CD14-positive monocyte (primary cell): ENCODE data around the gene NUAK1. TPM values are rescaled to one million over a fixed set of nuclear protein-coding genes. Genes with fewer than 3 reads are reported as not detected.

Source experiments
- DNase-seq, 3 donors: peaks; one replicate each; pipeline ENCODE4 v3.0.0-alpha.2; 2011 to 2022
- H2AFZ ChIP-seq: 2 replicates; pipeline ENCODE4 v1.6.0; 2012; ENCODE audit warnings: mild to moderate bottlenecking, low read depth, low read length, inconsistent platforms; ENCODE audit not compliant: insufficient read depth, poor library complexity, severe bottlenecking
- H3K27ac ChIP-seq, 2 donors: 1 replicate in 1 of 2; 2 replicates in 1 of 2; pipeline ENCODE4 v1.5.1; 2012 to 2013; ENCODE audit warnings: low read length in 2 of 2, control low read depth in 1 of 2, inconsistent platforms in 1 of 2, low read depth in 1 of 2, mild to moderate bottlenecking in 1 of 2
- H3K27me3 ChIP-seq, 2 donors: one replicate each; pipeline versions ENCODE4 v1.6.0 to v1.6.1; 2011 to 2013; ENCODE audit warnings: low read length in 2 of 2; ENCODE audit not compliant: control insufficient read depth in 2 of 2, insufficient read depth in 2 of 2
- H3K36me3 ChIP-seq, 2 donors: replicated peaks in 1 of 2; 1 replicate in 1 of 2; 2 replicates in 1 of 2; pipeline versions ENCODE4 v1.5.1 to v1.6.1; 2012 to 2013; ENCODE audit warnings: low read length in 2 of 2, control low read depth in 1 of 2, inconsistent platforms in 1 of 2, mild to moderate bottlenecking in 1 of 2; ENCODE audit not compliant: insufficient read depth in 2 of 2, control insufficient read depth in 1 of 2
- H3K4me1 ChIP-seq, 2 donors: 1 replicate in 1 of 2; 2 replicates in 1 of 2; pipeline versions ENCODE4 v1.5.1 to v1.6.1; 2012 to 2013; ENCODE audit warnings: low read length in 2 of 2, control low read depth in 1 of 2, inconsistent platforms in 1 of 2, mild to moderate bottlenecking in 1 of 2, moderate library complexity in 1 of 2; ENCODE audit not compliant: insufficient read depth in 2 of 2, control insufficient read depth in 1 of 2
- H3K4me2 ChIP-seq: replicated peaks from 2 replicates; pipeline ENCODE3; 2012; ENCODE audit warnings: low read length, moderate library complexity, mild to moderate bottlenecking; ENCODE audit not compliant: poor library complexity, severe bottlenecking; ENCODE audit errors: extremely low read depth
- H3K4me3 ChIP-seq, 3 experiments: fragments of 200-600 bp in 1 of 3; sonication (generic) in 1 of 3; replicated peaks in 1 of 3; 1 replicate in 2 of 3; 2 replicates in 1 of 3; pipeline ENCODE4 v1.5.1; 2011 to 2013; ENCODE audit warnings: low read length in 3 of 3, mild to moderate bottlenecking in 3 of 3, control low read depth in 2 of 3, low read depth in 2 of 3, inconsistent platforms in 1 of 3, moderate library complexity in 1 of 3
- H3K79me2 ChIP-seq: 2 replicates; pipeline ENCODE4 v1.6.0; 2012; ENCODE audit warnings: mild to moderate bottlenecking, control low read depth, inconsistent platforms, low read length, moderate library complexity; ENCODE audit not compliant: insufficient read depth
- H3K9ac ChIP-seq: 2 replicates; pipeline ENCODE4 v1.6.0; 2017; ENCODE audit warnings: low read length, mild to moderate bottlenecking; ENCODE audit not compliant: insufficient read depth, poor library complexity, severe bottlenecking
- H3K9me3 ChIP-seq, 2 donors: replicated peaks in 1 of 2; 1 replicate in 1 of 2; 2 replicates in 1 of 2; pipeline versions ENCODE4 v1.5.1 to v1.6.1; 2012 to 2013; ENCODE audit warnings: low read length in 2 of 2, control low read depth in 1 of 2; ENCODE audit not compliant: control insufficient read depth in 1 of 2, insufficient read depth in 1 of 2
- H4K20me1 ChIP-seq: 2 replicates; pipeline ENCODE4 v1.6.0; 2012; ENCODE audit warnings: mild to moderate bottlenecking, low read length, control low read depth, moderate library complexity; ENCODE audit not compliant: insufficient read depth
- H3K27ac Mint-ChIP-seq, 7 donors: one replicate each; pipeline ENCODE4 v1.8.0; 2020; ENCODE audit warnings: mild to moderate bottlenecking in 7 of 7, mixed read lengths in 7 of 7, moderate library complexity in 6 of 7, inconsistent platforms in 2 of 7
- H3K27me3 Mint-ChIP-seq, 3 donors: one replicate each; pipeline ENCODE4 v1.8.0; 2021 to 2022; ENCODE audit warnings: low read depth in 3 of 3, mild to moderate bottlenecking in 3 of 3, mixed read lengths in 3 of 3, moderate library complexity in 3 of 3, inconsistent platforms in 1 of 3
- H3K36me3 Mint-ChIP-seq, 2 donors: one replicate each; pipeline ENCODE4 v1.8.0; 2020; ENCODE audit warnings: mixed read lengths in 2 of 2, inconsistent platforms in 1 of 2, mild to moderate bottlenecking in 1 of 2
- H3K4me1 Mint-ChIP-seq: one replicate; pipeline ENCODE4 v1.8.0; 2020; ENCODE audit warnings: mild to moderate bottlenecking, mixed read lengths
- H3K4me3 Mint-ChIP-seq, 2 donors: one replicate each; pipeline ENCODE4 v1.8.0; 2020; ENCODE audit warnings: mild to moderate bottlenecking in 2 of 2, mixed read lengths in 2 of 2, moderate library complexity in 1 of 2
- H3K9me3 Mint-ChIP-seq, 7 donors: one replicate each; pipeline ENCODE4 v1.8.0; 2020 to 2022; ENCODE audit warnings: mixed read lengths in 7 of 7, mild to moderate bottlenecking in 6 of 7, moderate library complexity in 6 of 7, inconsistent platforms in 2 of 7
- WGBS: methylation state at CpG from one replicate; pipeline ENCODE4 v1.1.5; 2013; ENCODE audit warnings: missing lambda C conversion rate; ENCODE audit not compliant: insufficient coverage; 5-methylcytosine and 5-hydroxymethylcytosine counted together
- intact Hi-C, 2 donors: fragments of 100-400 bp; cut with micrococcal nuclease; formaldehyde crosslinking; loops; one replicate each; pipeline versions ENCODE4 v1.15.0 to v1.15.1; 2023
- polyA plus RNA-seq, 3 donors: library from polyadenylated mRNA; depleted of rRNA in 1 of 3; unstranded in 2 of 3; stranded (reverse) in 1 of 3; fragments of 300-500 nt in 2 of 3; fragments of >200 nt in 1 of 3; fragmentation: Illumina TruSeq in 2 of 3; gene quantifications; 1 replicate in 2 of 3; 2 replicates in 1 of 3; pipeline ENCODE4 v1.2.3, GENCODE V29; 2012 to 2021
- TF ChIP-seq, protein P1 (sequence below): fragments of 200-600 bp; IDR thresholded peaks from one replicate; pipeline ENCODE4 v1.8.0; 2022; ENCODE audit warnings: antibody characterized with exemption, mild to moderate bottlenecking

Gene NUAK1
- polyA plus RNA-seq, 3 donors: not detected

DNA sequence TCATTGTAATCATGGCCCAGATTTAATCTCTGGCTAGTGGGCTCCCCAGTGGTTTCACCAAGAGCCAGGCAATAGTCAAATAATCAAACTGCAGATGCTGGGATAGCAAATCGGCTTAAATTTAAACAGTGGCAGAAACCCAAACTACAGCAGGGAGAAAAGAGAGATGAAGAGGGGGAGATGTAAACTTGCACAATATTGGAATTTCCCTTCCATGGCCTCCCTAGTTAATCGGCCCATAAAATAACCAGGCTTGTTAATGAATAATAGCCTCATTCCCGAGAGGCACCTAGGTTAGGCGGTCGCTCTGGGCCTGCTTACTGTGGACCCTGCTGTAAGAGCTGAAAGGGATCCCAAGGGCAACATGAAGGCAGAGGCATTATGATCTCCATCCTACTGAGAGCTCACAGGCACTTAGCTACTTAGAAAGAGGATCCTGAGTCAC lies 116.2 kb downstream of the NUAK1 start:
- no peak overlapping the region for H2AFZ ChIP-seq
- peaks cover 9 to 17% (median 12%) of the 10 kb centered on the region in 7 donors for H3K9me3 Mint-ChIP-seq
- H4K20me1 ChIP-seq: no peaks in the 10 kb centered on the region
- peaks cover 6 to 12% of the 10 kb centered on the region in 2 donors for H3K9me3 ChIP-seq
- H3K79me2 ChIP-seq: no peaks in the 10 kb centered on the region
- no peak overlapping the region for H3K9ac ChIP-seq
- H3K27me3 Mint-ChIP-seq: peaks cover 0 to 3% (median 2%) of the 10 kb centered on the region in 3 donors
- H3K4me3 ChIP-seq: no peak overlapping the region
- no peak overlapping the region for H3K27ac ChIP-seq
- H3K36me3 ChIP-seq: no peaks in the 10 kb centered on the region
- intact Hi-C loops: no loop called here
- no peaks in the 10 kb centered on the region for H3K36me3 Mint-ChIP-seq
- H3K27me3 ChIP-seq: no peaks in the 10 kb centered on the region
- TF ChIP-seq, protein P1, sequence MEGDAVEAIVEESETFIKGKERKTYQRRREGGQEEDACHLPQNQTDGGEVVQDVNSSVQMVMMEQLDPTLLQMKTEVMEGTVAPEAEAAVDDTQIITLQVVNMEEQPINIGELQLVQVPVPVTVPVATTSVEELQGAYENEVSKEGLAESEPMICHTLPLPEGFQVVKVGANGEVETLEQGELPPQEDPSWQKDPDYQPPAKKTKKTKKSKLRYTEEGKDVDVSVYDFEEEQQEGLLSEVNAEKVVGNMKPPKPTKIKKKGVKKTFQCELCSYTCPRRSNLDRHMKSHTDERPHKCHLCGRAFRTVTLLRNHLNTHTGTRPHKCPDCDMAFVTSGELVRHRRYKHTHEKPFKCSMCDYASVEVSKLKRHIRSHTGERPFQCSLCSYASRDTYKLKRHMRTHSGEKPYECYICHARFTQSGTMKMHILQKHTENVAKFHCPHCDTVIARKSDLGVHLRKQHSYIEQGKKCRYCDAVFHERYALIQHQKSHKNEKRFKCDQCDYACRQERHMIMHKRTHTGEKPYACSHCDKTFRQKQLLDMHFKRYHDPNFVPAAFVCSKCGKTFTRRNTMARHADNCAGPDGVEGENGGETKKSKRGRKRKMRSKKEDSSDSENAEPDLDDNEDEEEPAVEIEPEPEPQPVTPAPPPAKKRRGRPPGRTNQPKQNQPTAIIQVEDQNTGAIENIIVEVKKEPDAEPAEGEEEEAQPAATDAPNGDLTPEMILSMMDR: no peak
- no peak overlapping the region for H3K4me3 Mint-ChIP-seq
- no CpG with 5 or more reads among the region's 5 CpGs for WGBS
- H3K4me1 Mint-ChIP-seq: no peaks in the 10 kb centered on the region
- DNase-seq: no peak
- no peak overlapping the region for H3K4me2 ChIP-seq
- no peaks in the 10 kb centered on the region for H3K4me1 ChIP-seq
- peak overlapping the region in 1 of 7 donors; percentile 45 for H3K27ac Mint-ChIP-seq

DNA sequence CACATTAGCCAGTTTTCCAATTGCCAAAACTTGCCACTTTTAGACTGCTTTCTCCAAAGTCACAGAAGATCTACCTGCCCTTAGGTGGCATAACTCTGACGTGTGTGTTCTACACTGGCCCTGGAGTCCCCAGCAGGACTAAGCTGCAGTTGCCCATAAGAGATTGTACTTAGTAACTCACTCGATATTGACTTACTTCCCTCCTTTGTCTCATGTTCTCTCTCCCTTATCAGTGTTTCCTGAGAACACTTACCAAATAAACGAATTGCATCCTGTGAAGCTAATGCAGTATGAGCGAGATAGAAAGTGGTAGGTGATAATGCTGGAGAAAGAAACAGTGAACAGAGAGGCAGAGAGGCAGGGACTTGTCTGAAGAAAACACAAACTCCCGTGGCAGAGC lies 117.2 kb downstream of the NUAK1 start:
- H3K27ac ChIP-seq: no peak overlapping the region
- no peaks in the 10 kb centered on the region for H3K36me3 Mint-ChIP-seq
- no peaks in the 10 kb centered on the region for H4K20me1 ChIP-seq
- H3K4me2 ChIP-seq: no peak overlapping the region
- no peak overlapping the region for H3K27ac Mint-ChIP-seq
- H3K9me3 ChIP-seq: peaks cover 6 to 12% of the 10 kb centered on the region in 2 donors
- no peak for DNase-seq
- no peaks in the 10 kb centered on the region for H3K27me3 ChIP-seq
- H3K4me3 ChIP-seq: no peak overlapping the region
- H3K4me1 Mint-ChIP-seq: no peaks in the 10 kb centered on the region
- no peaks in the 10 kb centered on the region for H3K36me3 ChIP-seq
- TF ChIP-seq, protein P1: no peak
- no peak overlapping the region for H2AFZ ChIP-seq
- WGBS: 46% methylated on average over 2 of the region's 5 CpGs
- intact Hi-C loops: no loop called here
- peaks cover 9 to 17% (median 13%) of the 10 kb centered on the region in 7 donors for H3K9me3 Mint-ChIP-seq
- H3K4me3 Mint-ChIP-seq: no peak overlapping the region
- H3K79me2 ChIP-seq: no peaks in the 10 kb centered on the region
- H3K4me1 ChIP-seq: no peaks in the 10 kb centered on the region
- H3K27me3 Mint-ChIP-seq: peaks cover 0 to 2% (median 0%) of the 10 kb centered on the region in 3 donors
- H3K9ac ChIP-seq: no peak overlapping the region
